ENCODE data around the gene MLLT10. TPM values are rescaled to one million over a fixed set of nuclear protein-coding genes. Genes with fewer than 3 reads are reported as not detected.

The MLLT10 gene
- total and polyA plus RNA-seq, 4 donors, result 20.6 to 97.8 (median 35.7) TPM

DNA sequence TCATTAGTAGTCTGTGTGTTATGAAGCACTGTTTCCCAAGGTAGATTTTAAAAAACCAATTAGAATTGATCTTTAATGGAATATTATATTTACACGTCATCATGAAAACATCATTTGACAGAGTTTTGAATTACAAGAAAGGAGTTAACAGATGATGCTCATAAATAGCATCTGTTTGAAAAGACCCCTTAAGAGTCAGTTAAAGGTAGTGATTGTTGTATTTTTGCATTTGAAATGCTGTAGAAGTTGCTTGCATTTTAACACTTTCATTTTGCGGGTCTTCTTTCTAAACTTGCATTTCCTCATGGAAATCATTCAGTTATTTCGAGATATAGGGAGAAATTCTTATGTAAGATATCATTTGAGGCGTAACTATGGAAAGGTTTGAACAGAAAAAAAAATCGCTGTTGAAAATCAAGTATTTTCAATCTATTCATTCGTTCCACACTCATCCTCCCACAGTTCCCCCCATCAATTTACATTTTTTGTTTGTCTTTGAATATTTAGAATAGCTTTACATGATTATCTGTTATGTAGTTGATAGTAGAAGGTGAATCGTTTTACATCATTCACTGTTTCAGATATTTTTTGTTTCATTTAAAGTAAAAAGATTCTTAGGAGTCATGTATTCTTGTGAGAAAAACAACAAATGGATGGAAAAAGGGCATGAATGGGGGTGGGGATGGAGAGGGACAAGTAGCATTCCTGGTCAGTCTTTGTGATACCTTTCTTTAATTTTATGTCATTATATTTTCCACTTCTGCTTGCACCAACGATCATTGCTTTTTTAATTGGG lies 5.6 kb upstream of the MLLT10 start:
- no peaks in the 10 kb centered on the region for H3K36me3 ChIP-seq (ENCODE audit: control insufficient read depth in 4 of 4, insufficient read depth in 4 of 4, low read length in 4 of 4)
- ATAC-seq (ENCODE audit: insufficient read depth, low FRiP score) (no peak), DNase-seq (peak in 2 of 3 donors; percentile 55 to 71)
- no peaks in the 10 kb centered on the region for H3K27me3 ChIP-seq (ENCODE audit: control insufficient read depth in 3 of 3, insufficient read depth in 3 of 3, low read length in 2 of 3)
- H3K4me3 ChIP-seq, result no peak overlapping the region
- 35 to 56% methylated on average over 8 of the region's 8 CpGs for WGBS, 2 donors
- H3K9me3 ChIP-seq (ENCODE audit: control insufficient read depth in 4 of 4, insufficient read depth in 3 of 4, low read length in 3 of 4), result no peaks in the 10 kb centered on the region
- TF ChIP-seq, protein P1, sequence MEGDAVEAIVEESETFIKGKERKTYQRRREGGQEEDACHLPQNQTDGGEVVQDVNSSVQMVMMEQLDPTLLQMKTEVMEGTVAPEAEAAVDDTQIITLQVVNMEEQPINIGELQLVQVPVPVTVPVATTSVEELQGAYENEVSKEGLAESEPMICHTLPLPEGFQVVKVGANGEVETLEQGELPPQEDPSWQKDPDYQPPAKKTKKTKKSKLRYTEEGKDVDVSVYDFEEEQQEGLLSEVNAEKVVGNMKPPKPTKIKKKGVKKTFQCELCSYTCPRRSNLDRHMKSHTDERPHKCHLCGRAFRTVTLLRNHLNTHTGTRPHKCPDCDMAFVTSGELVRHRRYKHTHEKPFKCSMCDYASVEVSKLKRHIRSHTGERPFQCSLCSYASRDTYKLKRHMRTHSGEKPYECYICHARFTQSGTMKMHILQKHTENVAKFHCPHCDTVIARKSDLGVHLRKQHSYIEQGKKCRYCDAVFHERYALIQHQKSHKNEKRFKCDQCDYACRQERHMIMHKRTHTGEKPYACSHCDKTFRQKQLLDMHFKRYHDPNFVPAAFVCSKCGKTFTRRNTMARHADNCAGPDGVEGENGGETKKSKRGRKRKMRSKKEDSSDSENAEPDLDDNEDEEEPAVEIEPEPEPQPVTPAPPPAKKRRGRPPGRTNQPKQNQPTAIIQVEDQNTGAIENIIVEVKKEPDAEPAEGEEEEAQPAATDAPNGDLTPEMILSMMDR (IDR thresholded peaks at IDR 0.05; ENCODE audit: control extremely low read depth, extremely low read depth), result no peak
- peak overlapping the region in 1 of 2 donors; percentile 97 for H3K27ac ChIP-seq (ENCODE audit: low read depth in 1 of 2, low read length in 1 of 2)
- H3K4me1 ChIP-seq (ENCODE audit: control insufficient read depth in 5 of 5, insufficient read depth in 5 of 5, low read length in 5 of 5), result peaks cover 0 to 44% (median 1%) of the 10 kb centered on the region in 5 donors
- peak overlapping the region in 1 of 2 donors; percentile 72 for H3K9ac ChIP-seq (ENCODE audit: insufficient read depth in 1 of 2, low read length in 2 of 2)

- no peaks in the 10 kb centered on the region for H3K9me3 ChIP-seq (ENCODE audit: control insufficient read depth in 4 of 4, insufficient read depth in 3 of 4, low read length in 3 of 4)
- no peaks in the 10 kb centered on the region for H3K36me3 ChIP-seq (ENCODE audit: control insufficient read depth in 4 of 4, insufficient read depth in 4 of 4, low read length in 4 of 4)
- H3K4me1 ChIP-seq (ENCODE audit: control insufficient read depth in 5 of 5, insufficient read depth in 5 of 5, low read length in 5 of 5), result peaks cover 0 to 37% (median 0%) of the 10 kb centered on the region in 5 donors
- H3K4me3 ChIP-seq, result no peak overlapping the region
- peak in 2 of 3 donors; percentile 58 to 62 for DNase-seq
- no peaks in the 10 kb centered on the region for H3K27me3 ChIP-seq (ENCODE audit: control insufficient read depth in 3 of 3, insufficient read depth in 3 of 3, low read length in 2 of 3)
- TF ChIP-seq, protein P1 (IDR thresholded peaks at IDR 0.05; ENCODE audit: control extremely low read depth, extremely low read depth), result no peak
- H3K9ac ChIP-seq (ENCODE audit: insufficient read depth in 1 of 2, low read length in 2 of 2), result peak overlapping the region in 1 of 2 donors; percentile 72
- WGBS, 2 donors, result 87 to 88% methylated on average over 9 of the region's 9 CpGs
- no peak for ATAC-seq (ENCODE audit: insufficient read depth, low FRiP score)
- H3K27ac ChIP-seq (ENCODE audit: low read depth in 1 of 2, low read length in 1 of 2), result peak overlapping the region in 1 of 2 donors; percentile 12
Measured at GRCh38 chr10:21529032-21529910, 4.8 kb upstream of the MLLT10 start.

DNA sequence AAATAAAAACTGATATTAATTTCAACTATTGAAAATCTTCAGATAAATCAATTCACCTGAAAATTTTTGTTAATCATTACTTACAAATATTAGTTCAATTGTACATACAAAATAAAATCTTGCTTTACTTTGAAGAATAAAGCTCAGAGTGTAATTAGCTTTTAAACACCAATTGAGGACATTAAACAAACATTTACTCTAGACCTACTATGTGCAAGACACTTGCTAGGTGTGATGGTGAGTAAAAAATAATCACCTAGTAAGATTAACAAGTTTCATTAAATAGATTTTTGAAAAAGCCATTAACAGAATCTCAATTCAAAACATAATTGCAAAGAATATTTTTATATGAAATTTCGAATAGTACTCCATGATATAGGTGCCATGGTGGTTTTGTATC lies 3.9 kb upstream of the MLLT10 start:
- no peaks in the 10 kb centered on the region for H3K36me3 ChIP-seq (ENCODE audit: control insufficient read depth in 4 of 4, insufficient read depth in 4 of 4, low read length in 4 of 4)
- ATAC-seq (ENCODE audit: insufficient read depth, low FRiP score) (no peak), DNase-seq (peak in 1 of 3 donors; percentile 25)
- 95 to 100% methylated on average over 1 of the region's 1 CpG for WGBS, 2 donors
- no peak overlapping the region for H3K27ac ChIP-seq (ENCODE audit: low read depth in 1 of 2, low read length in 1 of 2)
- H3K4me1 ChIP-seq (ENCODE audit: control insufficient read depth in 5 of 5, insufficient read depth in 5 of 5, low read length in 5 of 5), result peaks cover 0 to 30% (median 0%) of the 10 kb centered on the region in 5 donors
- no peaks in the 10 kb centered on the region for H3K27me3 ChIP-seq (ENCODE audit: control insufficient read depth in 3 of 3, insufficient read depth in 3 of 3, low read length in 2 of 3)
- H3K9ac ChIP-seq (ENCODE audit: insufficient read depth in 1 of 2, low read length in 2 of 2), result no peak overlapping the region
- TF ChIP-seq, protein P1 (IDR thresholded peaks at IDR 0.05; ENCODE audit: control extremely low read depth, extremely low read depth), result no peak
- no peak overlapping the region for H3K4me3 ChIP-seq
- no peaks in the 10 kb centered on the region for H3K9me3 ChIP-seq (ENCODE audit: control insufficient read depth in 4 of 4, insufficient read depth in 3 of 4, low read length in 3 of 4)

Measured in lung (tissue), 12 donors.